Activated CD4-positive, alpha-beta T cell treated with anti-CD3 and anti-CD28 coated beads, Interleukin-2, amount 50 U/mL, for 1 hour (primary cell): ENCODE data around the gene GRIP1.

ENCODE experiments used
- DNase-seq: peaks from one replicate; pipeline ENCODE4 v3.0.0-alpha.2; 2020

The GRIP1 gene

GRCh38 chr12:66375560-66375959 lies 303.3 kb downstream of the GRIP1 start:
- no peak for DNase-seq

GRCh38 chr12:66371982-66372381 lies 306.9 kb downstream of the GRIP1 start:
- no peak for DNase-seq

DNA sequence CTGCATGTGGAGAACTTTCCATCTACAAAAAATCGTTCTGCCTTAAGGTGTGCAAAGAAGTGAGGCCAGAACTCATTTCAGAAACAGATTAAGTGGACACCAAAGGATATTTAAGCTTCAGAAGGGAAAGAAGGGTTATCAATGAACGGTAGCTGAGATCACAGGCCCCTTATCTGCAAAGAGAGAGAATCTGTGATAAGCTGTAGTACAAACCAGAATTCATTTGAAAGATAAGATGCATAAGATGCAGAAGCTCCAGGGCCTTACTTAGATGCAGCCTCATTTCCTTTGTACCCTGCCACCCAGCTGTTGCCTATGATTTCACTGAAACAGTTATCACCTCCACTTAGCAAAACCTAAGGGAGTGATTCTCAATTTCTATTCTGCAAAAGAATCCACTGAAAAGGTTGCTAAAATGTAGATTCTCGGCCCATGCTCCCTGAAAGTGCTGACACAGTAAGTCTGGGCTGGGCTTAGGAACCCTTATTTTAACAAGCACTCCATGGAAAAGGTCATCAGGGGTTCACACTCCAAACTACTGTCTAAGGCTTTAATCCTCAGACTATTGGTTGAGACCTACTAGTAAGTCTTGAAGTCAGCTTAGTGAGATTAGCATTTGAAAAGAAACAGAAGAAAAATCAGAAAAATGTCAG lies 311.7 kb downstream of the GRIP1 start:
- DNase-seq, result no peak

DNA sequence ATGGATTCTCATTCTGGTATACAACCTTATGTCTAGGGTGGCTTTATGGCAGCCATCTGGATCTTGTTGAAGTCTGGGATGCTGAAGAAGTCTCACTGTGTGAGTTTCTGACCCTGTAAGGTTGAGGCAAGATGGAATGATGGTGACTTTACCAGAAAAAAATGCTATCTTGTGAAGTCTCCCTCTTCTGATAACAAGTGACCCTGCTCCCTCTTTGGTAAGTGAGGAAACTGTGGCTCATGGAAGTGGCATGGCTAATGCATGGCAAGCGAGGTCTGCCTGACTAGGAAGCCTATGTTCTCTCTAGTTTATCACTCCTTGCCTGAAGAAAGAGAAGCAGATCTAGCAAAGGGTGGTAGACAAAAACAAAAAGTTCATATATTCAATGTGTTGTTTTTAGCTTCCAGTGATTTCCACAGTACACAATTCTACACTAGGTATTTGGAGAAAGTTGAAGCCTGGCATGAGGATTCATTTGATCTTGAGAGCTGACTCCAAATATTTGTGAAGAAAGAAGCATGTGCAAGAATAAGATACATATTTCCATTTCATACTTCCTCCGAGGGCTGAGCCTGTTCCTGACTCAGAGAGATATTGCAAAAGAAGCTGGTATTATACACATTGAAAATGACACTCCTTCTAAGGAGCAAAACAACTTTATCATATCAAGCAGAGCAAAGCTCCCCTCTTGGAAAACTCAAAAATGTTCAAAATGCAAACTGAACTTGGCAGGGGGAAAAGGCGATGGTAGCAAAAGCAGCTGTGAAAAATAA lies 313.0 kb downstream of the GRIP1 start:
- no peak for DNase-seq

- no peak for DNase-seq
Observed at GRCh38 chr12:66361703-66362102, 317.2 kb downstream of the GRIP1 start.

DNA sequence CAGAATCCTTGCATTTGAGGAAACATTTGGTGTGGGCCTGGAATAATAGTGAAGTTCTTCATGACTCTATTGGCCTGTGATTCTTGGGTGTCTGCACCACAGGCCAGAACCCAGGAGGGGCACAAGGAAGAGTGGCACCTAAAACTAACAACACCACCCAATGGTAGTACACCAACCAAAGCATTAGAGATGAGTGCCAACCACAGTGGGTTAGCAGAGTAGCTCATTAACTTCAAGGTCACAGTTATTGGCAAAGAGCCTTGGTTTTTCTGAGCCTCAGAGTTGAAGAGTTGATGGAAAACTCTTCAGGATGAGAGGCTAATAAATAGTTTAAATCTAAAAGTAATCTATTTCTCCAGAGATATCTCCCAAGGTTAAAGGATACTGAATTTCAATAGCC lies 319.6 kb downstream of the GRIP1 start:
- DNase-seq, result no peak

- no peak for DNase-seq
Observed at GRCh38 chr12:66354291-66354690, 324.6 kb downstream of the GRIP1 start.

DNA sequence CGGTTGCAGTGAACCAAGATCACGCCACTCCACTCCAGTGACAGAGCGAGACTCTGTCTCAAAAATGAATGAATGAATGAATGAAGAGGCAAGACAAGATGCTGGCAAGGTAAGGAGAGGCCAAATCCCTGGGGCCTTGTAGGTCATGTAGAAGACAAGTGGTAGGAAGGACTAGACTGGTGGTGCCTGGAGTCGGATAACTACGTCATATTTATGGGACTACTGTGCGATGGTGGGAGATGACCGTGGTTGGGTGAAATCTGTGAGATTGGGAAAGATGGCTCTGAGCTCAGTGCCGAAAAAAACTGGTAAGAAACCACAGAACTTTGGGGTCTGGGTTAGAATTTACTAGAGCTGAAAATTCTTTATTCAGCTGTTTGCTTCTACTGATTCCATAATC lies 326.0 kb downstream of the GRIP1 start:
- no peak for DNase-seq

DNA sequence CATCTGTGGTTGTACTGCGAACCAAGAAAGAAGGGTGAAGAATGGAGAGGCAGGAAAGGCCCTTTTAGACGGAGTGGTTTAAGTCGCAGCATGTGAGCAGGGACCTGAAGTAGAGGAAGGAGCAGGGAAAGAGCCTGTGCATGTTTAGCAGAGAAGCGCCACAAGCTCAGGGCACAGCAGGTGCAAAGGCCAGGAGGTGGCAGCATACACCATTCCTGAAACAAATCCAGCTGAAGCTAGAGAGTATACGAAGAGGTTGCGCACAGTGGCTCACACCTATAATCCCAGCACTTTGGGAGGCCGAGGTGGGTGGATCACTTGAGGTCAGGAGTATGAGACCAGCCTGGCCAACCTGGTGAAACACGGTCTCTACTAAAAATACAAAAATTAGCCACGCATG lies 326.7 kb downstream of the GRIP1 start:
- no peak for DNase-seq

DNA sequence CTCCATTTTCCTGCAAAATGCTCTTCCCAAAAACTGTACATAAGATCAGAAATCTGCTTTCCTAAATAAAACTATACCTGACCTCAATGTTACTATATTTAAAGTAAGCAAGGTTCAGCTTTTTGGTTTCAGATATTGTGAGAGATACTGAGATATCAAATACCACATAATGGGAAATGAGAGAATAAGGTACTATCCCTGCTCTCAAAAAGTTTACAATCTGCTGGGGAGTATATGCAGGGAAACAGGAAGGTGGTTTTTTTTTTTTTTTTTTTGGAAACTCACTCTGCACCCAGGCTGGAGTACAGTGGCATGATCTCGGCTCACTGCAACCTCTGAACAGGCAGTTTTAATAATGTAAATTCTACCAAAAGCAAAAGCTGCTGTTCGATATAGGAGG lies 327.6 kb downstream of the GRIP1 start:
- no peak for DNase-seq

DNA sequence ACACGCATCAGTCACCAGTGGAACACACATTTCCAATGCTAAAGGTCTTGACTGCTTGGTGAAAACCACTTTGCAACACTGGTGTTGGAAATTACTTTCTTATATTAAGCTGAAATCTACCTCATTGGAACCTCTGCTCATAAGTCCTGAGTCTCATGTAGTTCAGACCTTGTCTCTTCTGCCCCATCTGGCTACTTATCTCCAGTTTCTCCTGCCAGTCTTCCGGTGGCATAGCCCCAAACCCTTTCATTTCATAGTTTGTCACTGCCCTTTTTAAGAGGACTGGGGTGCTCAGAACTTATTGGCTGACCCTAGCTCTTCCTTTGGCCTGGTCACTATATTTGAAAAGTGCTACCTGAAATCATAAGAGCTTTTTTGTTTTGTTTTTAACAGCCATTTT lies 332.9 kb downstream of the GRIP1 start:
- no peak for DNase-seq

- DNase-seq, result no peak
Observed at GRCh38 chr12:66345212-66345611, 333.7 kb downstream of the GRIP1 start.

GRCh38 chr12:66341126-66341525 lies 337.8 kb downstream of the GRIP1 start:
- DNase-seq, result no peak

GRCh38 chr12:66340131-66340530 lies 338.7 kb downstream of the GRIP1 start:
- DNase-seq, result no peak

DNA sequence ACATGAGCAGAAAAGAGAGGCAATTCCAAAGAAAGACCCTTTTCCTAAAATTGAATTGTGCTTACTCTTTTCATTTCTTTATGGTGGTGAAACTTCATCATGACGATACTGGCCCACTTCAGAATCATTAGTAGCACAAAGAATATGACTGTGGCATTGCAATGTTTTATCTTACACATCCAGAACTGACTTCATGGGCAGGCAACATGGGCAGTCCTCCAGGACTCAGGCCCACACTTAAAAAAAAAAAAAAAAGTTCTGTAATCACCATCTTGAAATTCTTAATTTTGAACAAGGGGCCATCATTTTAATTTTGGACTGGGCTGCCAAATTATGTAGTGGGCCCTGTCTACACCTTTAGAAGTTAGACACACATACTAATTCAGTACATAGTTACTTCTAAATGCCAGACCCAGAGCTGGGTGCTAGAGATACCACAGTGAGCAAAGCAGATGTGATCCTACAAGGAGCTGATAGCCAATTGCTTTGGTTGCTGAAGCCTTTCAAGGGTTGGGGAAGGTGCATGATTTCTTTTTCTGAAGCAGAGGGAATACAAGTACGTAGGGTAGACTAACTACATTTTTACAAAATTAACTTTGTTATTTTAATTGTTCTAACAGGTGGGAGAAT lies 341.4 kb downstream of the GRIP1 start:
- no peak for DNase-seq

- no peak for DNase-seq
Observed at GRCh38 chr12:66335746-66336145, 343.1 kb downstream of the GRIP1 start.

DNA sequence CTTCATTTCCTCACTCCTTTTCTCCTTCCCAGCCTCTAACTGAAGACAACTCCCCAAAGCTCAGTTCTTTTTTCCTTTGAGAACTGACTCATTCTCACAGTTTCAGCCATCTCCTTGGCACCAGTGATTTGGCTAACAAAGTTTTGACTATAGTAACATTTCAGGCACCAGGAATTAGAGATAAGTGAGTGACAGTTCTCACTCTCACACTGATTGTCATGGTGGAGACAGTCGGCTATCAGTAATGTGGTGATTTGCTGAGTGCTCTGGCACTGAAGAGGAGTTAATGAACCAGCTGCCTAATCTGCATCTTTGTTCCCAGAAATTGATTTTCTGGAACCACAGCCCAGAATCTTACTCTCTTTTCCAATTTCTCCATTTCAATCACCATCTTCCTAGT lies 347.1 kb downstream of the GRIP1 start:
- DNase-seq, result no peak

GRCh38 chr12:66331016-66331415 lies 347.9 kb downstream of the GRIP1 start:
- no peak for DNase-seq

DNA sequence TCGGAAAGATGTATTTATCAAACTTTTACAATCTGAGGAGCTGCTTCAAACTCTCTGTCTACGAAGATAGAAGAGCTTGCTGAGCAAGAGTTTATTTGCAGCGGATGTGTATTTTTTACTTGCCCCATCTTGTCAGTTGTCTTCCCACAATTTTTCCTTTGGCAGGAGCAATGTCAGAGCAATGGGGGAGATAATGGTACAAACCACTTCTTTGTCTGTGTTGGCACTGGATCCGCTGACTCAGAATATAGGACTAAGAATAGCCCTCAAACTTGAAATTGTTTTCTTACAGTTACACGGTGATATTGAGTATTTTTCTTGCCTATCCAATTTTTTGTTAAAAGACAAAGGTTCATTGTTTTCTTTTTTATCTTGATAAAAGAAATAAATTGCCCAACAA lies 348.9 kb downstream of the GRIP1 start:
- no peak for DNase-seq

GRCh38 chr12:66323017-66323416 lies 355.9 kb downstream of the GRIP1 start:
- no peak for DNase-seq

DNA sequence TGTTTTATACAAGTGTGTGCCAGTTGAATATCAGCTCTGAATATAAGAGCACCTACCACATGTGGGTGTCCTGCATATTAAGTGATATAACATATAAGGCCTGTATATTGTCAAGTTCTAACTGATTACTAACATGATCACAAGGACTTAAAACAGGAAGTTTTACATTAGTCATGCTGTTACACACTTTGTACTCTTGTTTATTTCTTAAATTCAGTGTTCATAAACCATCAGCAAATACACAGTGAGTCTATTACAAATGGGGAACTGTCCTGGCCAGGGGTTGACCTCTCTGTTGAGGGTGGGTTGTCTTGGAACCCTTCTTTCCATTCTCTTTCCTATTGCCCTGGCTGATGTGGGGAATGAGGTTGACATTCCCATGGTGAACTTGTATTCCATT lies 357.4 kb downstream of the GRIP1 start:
- no peak for DNase-seq

- DNase-seq, result no peak
Observed at GRCh38 chr12:66320996-66321395, 357.9 kb downstream of the GRIP1 start.

DNA sequence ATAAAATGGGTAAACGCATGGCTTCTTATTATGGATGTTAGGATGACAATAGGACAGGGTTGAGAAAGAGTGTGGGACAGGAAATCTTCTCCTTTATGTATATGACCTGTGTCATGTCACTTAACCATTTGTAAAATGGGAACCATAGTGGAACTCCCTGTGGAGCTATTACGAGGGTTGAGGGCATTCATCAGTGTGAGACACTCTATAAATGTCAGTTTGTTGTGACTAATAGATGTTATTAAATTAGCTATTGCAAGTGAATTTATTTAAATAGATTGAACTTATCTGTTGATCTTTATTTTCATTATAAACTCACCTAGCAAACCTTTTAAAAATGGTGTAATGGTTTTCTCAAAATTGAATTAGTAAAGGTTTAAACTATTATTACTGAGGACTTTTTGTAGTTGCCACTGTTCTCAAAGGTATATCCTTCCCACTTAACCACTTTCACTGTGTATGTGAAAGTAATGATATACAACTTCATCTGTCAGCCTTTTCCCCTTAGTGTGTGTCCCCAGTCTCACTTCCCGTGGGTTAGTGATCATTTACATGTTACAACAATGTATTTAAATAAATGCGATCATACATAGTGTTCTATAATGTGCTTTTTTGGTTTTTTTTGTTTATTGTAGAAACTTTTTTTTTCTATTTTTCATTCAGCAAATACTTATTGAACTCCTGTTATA lies 359.5 kb downstream of the GRIP1 start:
- DNase-seq, result no peak

- DNase-seq, result no peak
Observed at GRCh38 chr12:66314278-66314677, 364.6 kb downstream of the GRIP1 start.
